ENCODE data around the gene GMPPA.
A peak's percentile ranks its signal among the peaks of the same experiment; 100 is the strongest.

- TF ChIP-seq TAF1 (IDR thresholded peaks at IDR 0.05; ENCODE audit: borderline replicate concordance, low read depth, low read length) = peak; percentile 90
- TF ChIP-seq POLR2AphosphoS5 (IDR thresholded peaks at IDR 0.05; ENCODE audit: low read depth, low read length) = peak; percentile 91
Observed at GRCh38 chr2:219498280-219499057, at the start of gene GMPPA.
